ENCODE data around the gene CTTN.
A peak's percentile ranks its signal among the peaks of the same experiment; 100 is the strongest.

- TF ChIP-seq CTCF (IDR thresholded peaks at IDR 0.05) = peak in 1 of 3 experiments; percentile 13
- no peak for TF ChIP-seq POLR2AphosphoS5 (IDR thresholded peaks at IDR 0.05)
Observed at GRCh38 chr11:70448983-70449567, 50.7 kb downstream of the CTTN start.
